Epithelial cell of proximal tubule (primary cell): Measurements from ENCODE around the gene CLEC3B. TPM values are rescaled to one million over a fixed set of nuclear protein-coding genes. Genes with fewer than 3 reads are reported as not detected.

Experiments
- DNase-seq: peaks from one replicate; pipeline ENCODE4 v3.0.0-alpha.2; 2011; ENCODE audit warnings: low read depth
- H3K4me3 ChIP-seq: 2 replicates; pipeline ENCODE4 v1.5.1; 2011; ENCODE audit warnings: low read depth, mild to moderate bottlenecking, low read length
- CTCF ChIP-seq: conservative IDR thresholded peaks from 2 replicates; pipeline ENCODE4 v1.5.1; 2012; ENCODE audit warnings: low read depth, mild to moderate bottlenecking, low read length
- total RNA-seq: library from RNA; depleted of rRNA; stranded (reverse); fragments of >200 nt; gene quantifications from 2 replicates; pipeline ENCODE4 v1.2.3, GENCODE V29; 2015

The CLEC3B gene
- total RNA-seq, 1 donor from 2014 or later = not detected

GRCh38 chr3:45002139-45002660, 23.9 kb upstream of the CLEC3B start:
- H3K4me3 ChIP-seq = no peak overlapping the region
- DNase-seq = no peak
- no peak for TF ChIP-seq CTCF

GRCh38 chr3:45002720-45003119, 23.4 kb upstream of the CLEC3B start:
- no peak overlapping the region for H3K4me3 ChIP-seq
- DNase-seq = no peak
- no peak for TF ChIP-seq CTCF

DNA sequence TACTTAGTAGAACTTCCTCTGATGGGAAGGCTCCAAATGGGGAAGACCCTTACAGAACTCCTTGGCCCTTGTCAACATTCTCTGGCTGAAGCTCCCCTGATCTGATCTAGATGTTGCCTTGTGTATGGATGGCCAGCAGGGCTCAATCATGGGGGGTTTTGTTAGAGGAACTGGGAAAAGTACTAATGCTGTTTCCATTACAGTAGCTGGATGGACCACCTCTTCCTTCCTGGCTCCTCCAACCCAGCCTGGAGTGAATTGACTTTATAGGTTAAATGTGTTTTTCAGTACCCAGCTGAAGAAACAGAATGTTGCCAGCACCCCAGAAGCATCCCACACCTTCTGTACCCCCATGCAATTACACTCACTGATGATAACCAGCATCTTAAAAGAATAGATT, 22.7 kb upstream of the CLEC3B start:
- no peak for TF ChIP-seq CTCF
- no peak overlapping the region for H3K4me3 ChIP-seq
- DNase-seq = no peak

- H3K4me3 ChIP-seq = no peak overlapping the region
- TF ChIP-seq CTCF = no peak
- DNase-seq = no peak
Observed at GRCh38 chr3:45003859-45004258, 22.2 kb upstream of the CLEC3B start.

GRCh38 chr3:45007091-45007490, 19.0 kb upstream of the CLEC3B start:
- DNase-seq = no peak
- TF ChIP-seq CTCF = no peak
- no peak overlapping the region for H3K4me3 ChIP-seq

- DNase-seq = no peak
Observed at GRCh38 chr3:45008117-45008516, 18.0 kb upstream of the CLEC3B start.

More at GRCh38 chr3:45008117-45008516, 18.0 kb upstream of the CLEC3B start:
- TF ChIP-seq CTCF = no peak
- H3K4me3 ChIP-seq = no peak overlapping the region
